Activated CD8-positive, alpha-beta memory T cell treated with anti-CD3 and anti-CD28 coated beads for 24 hours (primary cell): ENCODE data around the gene SMOC2.

Source experiments
- DNase-seq: peaks from one replicate; pipeline ENCODE4 v3.0.0-alpha.2; 2020

The SMOC2 gene

GRCh38 chr6:168440520-168441433 lies at the start of gene SMOC2:
SMOC2 (plus strand) TSS chr6:168441184; CDS start chr6:168441371, 187 bp downstream.
- DNase-seq = peak; percentile 47

GRCh38 chr6:168393126-168393870 lies 47.7 kb upstream of the SMOC2 start:
- DNase-seq = no peak

GRCh38 chr6:168394606-168395005 lies 46.4 kb upstream of the SMOC2 start:
- DNase-seq = no peak

- no peak for DNase-seq
These were observed 45.0 kb upstream of the SMOC2 start for GRCh38 chr6:168395983-168396382.

- DNase-seq = no peak
These were observed 44.4 kb upstream of the SMOC2 start for GRCh38 chr6:168396561-168396960.

GRCh38 chr6:168397012-168397411 lies 44.0 kb upstream of the SMOC2 start:
- no peak for DNase-seq

GRCh38 chr6:168400037-168400436 lies 40.9 kb upstream of the SMOC2 start:
- no peak for DNase-seq

- no peak for DNase-seq
These were observed 37.5 kb upstream of the SMOC2 start for GRCh38 chr6:168403370-168404005.

- DNase-seq = no peak
These were observed 36.4 kb upstream of the SMOC2 start for GRCh38 chr6:168404560-168404959.

GRCh38 chr6:168407842-168408241 lies 33.1 kb upstream of the SMOC2 start:
- no peak for DNase-seq

- no peak for DNase-seq
These were observed 32.4 kb upstream of the SMOC2 start for GRCh38 chr6:168408504-168409136.

- no peak for DNase-seq
These were observed 30.9 kb upstream of the SMOC2 start for GRCh38 chr6:168410035-168410434.

- no peak for DNase-seq
These were observed 30.4 kb upstream of the SMOC2 start for GRCh38 chr6:168410554-168411011.

GRCh38 chr6:168411130-168411529 lies 29.9 kb upstream of the SMOC2 start:
- peak; percentile 17 for DNase-seq

GRCh38 chr6:168411793-168412192 lies 29.2 kb upstream of the SMOC2 start:
- peak; percentile 19 for DNase-seq

GRCh38 chr6:168412456-168412855 lies 28.5 kb upstream of the SMOC2 start:
- no peak for DNase-seq

GRCh38 chr6:168413018-168413720 lies 27.8 kb upstream of the SMOC2 start:
- peak; percentile 30 for DNase-seq

GRCh38 chr6:168413856-168414255 lies 27.1 kb upstream of the SMOC2 start:
- peak; percentile 28 for DNase-seq

- DNase-seq = no peak
These were observed 26.5 kb upstream of the SMOC2 start for GRCh38 chr6:168414336-168415097.

- DNase-seq = peak; percentile 33
These were observed 25.6 kb upstream of the SMOC2 start for GRCh38 chr6:168415098-168415992.
